Measurements from ENCODE around the gene DNAI1. TPM values are rescaled to one million over a fixed set of nuclear protein-coding genes. Genes with fewer than 3 reads are reported as not detected.
"Not testable (repeated sequence)": the region's sequence is repeated elsewhere in the genome, so short reads cannot be mapped to it uniquely, and the experiment has no call there.

Gene DNAI1
- total RNA-seq, 2 donors from 2014 or later: 5.6 TPM; not detected in 1

DNA sequence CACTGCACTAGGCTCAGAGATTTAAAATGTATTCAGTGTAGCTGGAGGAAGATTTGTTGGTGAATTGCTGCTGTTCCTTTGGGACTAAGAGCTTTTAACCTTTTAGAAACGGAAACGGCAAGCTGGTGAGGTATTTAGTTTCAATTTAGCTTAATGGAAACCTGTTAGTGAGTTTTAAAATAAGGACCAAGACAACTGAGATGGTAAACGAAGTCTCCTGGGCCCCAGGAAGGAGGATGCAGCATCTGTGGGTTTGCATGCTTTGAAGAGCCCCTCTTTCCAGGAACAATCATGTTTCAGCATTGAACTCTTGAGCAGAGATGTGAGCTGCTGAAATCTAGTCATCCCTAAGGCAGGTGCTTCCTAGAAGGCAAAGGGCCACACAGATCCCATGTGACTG, 16.5 kb downstream of the DNAI1 start:
- WGBS: 51% methylated on average over 3 of the region's 3 CpGs
- Histone ChIP-seq H3K36me3 (no peaks in the 10 kb centered on the region), H3K9me3 (no peaks in the 10 kb centered on the region), H3K27me3 (replicated peaks; ENCODE audit: insufficient read depth) (no peaks in the 10 kb centered on the region), H3K4me3 (no peak overlapping the region), H3K27ac (no peak overlapping the region), H3K4me1 (replicated peaks) (no peaks in the 10 kb centered on the region)
- intact Hi-C loops (cut with DNase I): no loop called here
- TF ChIP-seq, protein P1, sequence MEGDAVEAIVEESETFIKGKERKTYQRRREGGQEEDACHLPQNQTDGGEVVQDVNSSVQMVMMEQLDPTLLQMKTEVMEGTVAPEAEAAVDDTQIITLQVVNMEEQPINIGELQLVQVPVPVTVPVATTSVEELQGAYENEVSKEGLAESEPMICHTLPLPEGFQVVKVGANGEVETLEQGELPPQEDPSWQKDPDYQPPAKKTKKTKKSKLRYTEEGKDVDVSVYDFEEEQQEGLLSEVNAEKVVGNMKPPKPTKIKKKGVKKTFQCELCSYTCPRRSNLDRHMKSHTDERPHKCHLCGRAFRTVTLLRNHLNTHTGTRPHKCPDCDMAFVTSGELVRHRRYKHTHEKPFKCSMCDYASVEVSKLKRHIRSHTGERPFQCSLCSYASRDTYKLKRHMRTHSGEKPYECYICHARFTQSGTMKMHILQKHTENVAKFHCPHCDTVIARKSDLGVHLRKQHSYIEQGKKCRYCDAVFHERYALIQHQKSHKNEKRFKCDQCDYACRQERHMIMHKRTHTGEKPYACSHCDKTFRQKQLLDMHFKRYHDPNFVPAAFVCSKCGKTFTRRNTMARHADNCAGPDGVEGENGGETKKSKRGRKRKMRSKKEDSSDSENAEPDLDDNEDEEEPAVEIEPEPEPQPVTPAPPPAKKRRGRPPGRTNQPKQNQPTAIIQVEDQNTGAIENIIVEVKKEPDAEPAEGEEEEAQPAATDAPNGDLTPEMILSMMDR (IDR thresholded peaks at IDR 0.05): no peak
- no peak for TF ChIP-seq POLR2AphosphoS5 (IDR thresholded peaks at IDR 0.05)
- TF ChIP-seq POLR2A (IDR thresholded peaks at IDR 0.05): no peak
- DNase-seq (ENCODE audit: low spot score): no peak

DNA sequence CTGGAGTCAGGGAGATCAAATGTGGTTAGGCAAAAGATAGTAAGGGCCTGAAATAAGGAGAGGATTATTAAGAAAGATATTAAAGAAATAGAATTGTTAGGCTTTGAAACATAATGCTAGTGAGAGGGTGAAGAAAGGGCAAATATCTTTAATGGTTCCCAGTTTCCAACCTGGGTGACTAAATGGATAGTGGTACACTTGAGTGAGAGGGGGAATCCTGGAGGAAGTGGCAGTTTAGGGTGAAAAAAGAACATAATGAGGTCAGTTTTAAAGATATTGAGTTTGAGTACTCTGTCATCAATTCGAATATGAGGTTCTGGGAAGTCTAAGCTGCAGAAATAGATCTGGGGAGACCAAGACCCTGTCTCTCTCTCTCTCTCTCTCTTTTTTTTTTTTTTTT, 18.9 kb downstream of the DNAI1 start:
- no peak overlapping the region for H3K27ac ChIP-seq
- no peak overlapping the region for H3K4me3 ChIP-seq
- intact Hi-C loops (cut with DNase I): no loop called here
- WGBS: 87% methylated on average over 1 of the region's 1 CpG
- H3K36me3 ChIP-seq: no peaks in the 10 kb centered on the region
- no peaks in the 10 kb centered on the region for H3K4me1 ChIP-seq (replicated peaks)
- DNase-seq (ENCODE audit: low spot score): no peak
- TF ChIP-seq POLR2AphosphoS5 (IDR thresholded peaks at IDR 0.05): no peak
- TF ChIP-seq, protein P1 (IDR thresholded peaks at IDR 0.05): no peak
- no peak for TF ChIP-seq POLR2A (IDR thresholded peaks at IDR 0.05)
- no peaks in the 10 kb centered on the region for H3K27me3 ChIP-seq (replicated peaks; ENCODE audit: insufficient read depth)
- no peaks in the 10 kb centered on the region for H3K9me3 ChIP-seq

DNA sequence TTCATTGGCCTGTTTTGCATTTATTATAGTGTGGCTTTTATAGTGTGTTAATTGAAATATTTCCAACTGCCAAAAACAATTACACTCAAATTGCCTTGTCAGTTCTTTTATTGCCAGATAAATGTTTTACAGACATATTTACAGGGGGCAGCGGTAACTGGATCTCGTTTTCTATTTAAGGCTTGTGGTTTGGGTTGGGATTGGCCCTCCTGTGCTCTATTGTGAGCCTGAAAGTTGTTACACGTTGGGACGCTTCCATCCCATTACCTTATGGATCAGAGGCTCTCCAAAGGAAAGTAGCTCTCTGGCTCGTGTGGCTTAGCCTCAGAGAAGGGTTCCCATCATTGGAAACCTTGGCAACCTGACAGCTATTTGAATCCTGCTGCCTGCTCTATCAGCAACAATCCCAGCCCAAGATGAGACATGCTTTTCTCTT, 20.8 kb downstream of the DNAI1 start:
- no peaks in the 10 kb centered on the region for H3K9me3 ChIP-seq
- 16% methylated on average over 5 of the region's 5 CpGs for WGBS

DNA sequence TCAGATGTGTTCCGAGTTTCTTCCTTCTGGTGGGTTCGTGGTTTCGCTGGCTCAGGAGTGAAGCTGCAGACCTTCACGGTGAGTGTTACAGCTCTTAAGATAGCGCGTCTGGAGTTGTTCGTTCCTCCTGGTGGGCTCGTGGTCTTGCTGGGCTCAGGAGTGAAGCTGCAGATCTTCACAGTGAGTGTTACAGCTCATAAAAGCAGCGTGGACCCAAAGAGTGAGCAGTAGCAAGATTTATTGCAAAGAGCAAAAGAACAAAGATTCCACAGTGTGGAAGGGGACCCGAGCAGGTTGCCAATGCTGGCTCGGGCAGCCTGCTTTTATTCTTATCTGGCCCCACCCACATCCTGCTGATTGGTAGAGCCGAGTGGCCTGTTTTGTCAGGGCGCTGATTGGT, 23.0 kb downstream of the DNAI1 start:
- intact Hi-C loops (cut with DNase I): not testable (repeated sequence)

More for the DNA sequence above, 20.8 kb downstream of the DNAI1 start:
- no peaks in the 10 kb centered on the region for H3K27me3 ChIP-seq (replicated peaks; ENCODE audit: insufficient read depth)
- no peak overlapping the region for H3K27ac ChIP-seq
- TF ChIP-seq, protein P1 (IDR thresholded peaks at IDR 0.05): no peak
- no peaks in the 10 kb centered on the region for H3K4me1 ChIP-seq (replicated peaks)
- H3K4me3 ChIP-seq: no peak overlapping the region
- no peaks in the 10 kb centered on the region for H3K36me3 ChIP-seq
- DNase-seq (ENCODE audit: low spot score): no peak
- intact Hi-C loops (cut with DNase I): no loop called here

DNA sequence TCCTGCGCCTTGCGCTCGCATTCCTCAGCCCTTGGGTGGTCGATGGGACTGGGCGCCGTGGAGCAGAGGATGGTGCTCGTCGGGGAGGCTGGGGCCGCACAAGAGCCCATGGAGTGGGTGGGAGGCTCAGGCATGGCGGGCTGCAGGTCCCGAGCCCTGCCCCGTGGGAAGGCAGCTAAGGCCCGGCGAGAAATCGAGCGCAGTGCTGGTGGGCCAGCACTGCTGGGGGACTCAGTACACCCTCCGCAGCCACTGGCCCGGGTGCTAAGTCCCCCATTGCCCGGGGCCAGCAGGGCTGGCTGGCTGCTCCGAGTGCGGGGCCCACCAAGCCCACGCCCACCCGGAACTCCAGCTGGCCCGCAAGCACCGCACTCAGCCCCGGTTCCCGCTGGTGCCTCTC, 24.1 kb downstream of the DNAI1 start:
- H3K4me3 ChIP-seq; DNase-seq (ENCODE audit: low spot score); H3K9me3 ChIP-seq; H3K4me1 ChIP-seq (replicated peaks); H3K36me3 ChIP-seq; H3K27ac ChIP-seq; H3K27me3 ChIP-seq (replicated peaks; ENCODE audit: insufficient read depth); intact Hi-C loops (cut with DNase I): not testable (repeated sequence)
- 95% methylated on average over 15 of the region's 27 CpGs for WGBS

More for the DNA sequence above, 23.0 kb downstream of the DNAI1 start:
- not testable (repeated sequence) for H3K36me3 ChIP-seq; H3K4me1 ChIP-seq (replicated peaks); H3K9me3 ChIP-seq; DNase-seq (ENCODE audit: low spot score); H3K27ac ChIP-seq; H3K4me3 ChIP-seq; H3K27me3 ChIP-seq (replicated peaks; ENCODE audit: insufficient read depth)
- 54% methylated on average over 13 of the region's 13 CpGs for WGBS

DNA sequence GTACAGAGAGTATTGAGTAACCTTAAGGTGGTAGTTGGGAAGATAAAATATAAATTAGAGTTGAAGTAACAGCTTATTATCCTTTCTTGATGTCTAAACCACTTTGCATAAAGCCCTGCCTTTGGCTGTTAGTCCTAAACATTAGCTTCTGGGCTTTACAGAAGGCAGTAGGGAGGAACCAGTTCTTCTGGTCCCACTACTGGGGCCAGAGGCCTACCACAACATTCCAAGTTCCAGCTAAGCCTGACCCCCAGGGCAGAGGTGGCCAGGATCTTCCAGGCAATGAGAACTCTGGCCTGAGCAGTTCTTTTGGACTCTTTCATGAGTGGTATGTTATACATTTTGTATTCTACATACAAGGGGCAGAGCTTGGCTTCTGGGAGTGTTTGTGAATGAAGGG, 26.1 kb downstream of the DNAI1 start:
- TF ChIP-seq, protein P1 (IDR thresholded peaks at IDR 0.05): no peak
- TF ChIP-seq POLR2AphosphoS5 (IDR thresholded peaks at IDR 0.05) (no peak), POLR2A (IDR thresholded peaks at IDR 0.05) (no peak)
- no peaks in the 10 kb centered on the region for H3K9me3 ChIP-seq
- intact Hi-C loops (cut with DNase I): no loop called here
- no peaks in the 10 kb centered on the region for H3K27me3 ChIP-seq (replicated peaks; ENCODE audit: insufficient read depth)
- no peak overlapping the region for H3K27ac ChIP-seq
- no peaks in the 10 kb centered on the region for H3K36me3 ChIP-seq
- no peak overlapping the region for H3K4me3 ChIP-seq
- H3K4me1 ChIP-seq (replicated peaks): no peaks in the 10 kb centered on the region
- DNase-seq (ENCODE audit: low spot score): no peak

Measured in prostate gland (tissue), 2 donors.